ENCODE measurements around the gene AANAT. TPM values are rescaled to one million over a fixed set of nuclear protein-coding genes. Genes with fewer than 3 reads are reported as not detected.
A peak's percentile ranks its signal among the peaks of the same experiment; 100 is the strongest.

The AANAT gene
- total RNA-seq, 1 donor: not detected

DNA sequence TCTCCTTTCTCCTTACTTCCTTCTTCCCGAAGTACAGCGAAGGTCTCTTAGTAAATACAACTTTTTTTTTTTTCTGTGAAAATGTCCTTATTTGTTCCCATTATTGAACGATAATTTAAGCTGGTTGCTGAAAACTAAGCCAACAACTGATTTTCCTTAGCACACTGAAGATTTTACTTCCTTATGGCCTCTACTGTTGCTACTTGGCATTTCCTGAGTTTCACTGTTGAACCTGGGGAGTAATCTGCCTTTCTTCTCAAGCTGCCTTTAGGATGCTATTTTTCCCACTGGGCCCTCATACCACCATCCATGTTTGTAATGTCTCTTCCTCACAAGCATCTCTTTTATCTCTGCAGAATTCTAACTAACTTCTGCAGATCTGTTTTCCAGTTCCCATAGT is 40.5 kb upstream of the AANAT start:
- TF ChIP-seq, protein P1, sequence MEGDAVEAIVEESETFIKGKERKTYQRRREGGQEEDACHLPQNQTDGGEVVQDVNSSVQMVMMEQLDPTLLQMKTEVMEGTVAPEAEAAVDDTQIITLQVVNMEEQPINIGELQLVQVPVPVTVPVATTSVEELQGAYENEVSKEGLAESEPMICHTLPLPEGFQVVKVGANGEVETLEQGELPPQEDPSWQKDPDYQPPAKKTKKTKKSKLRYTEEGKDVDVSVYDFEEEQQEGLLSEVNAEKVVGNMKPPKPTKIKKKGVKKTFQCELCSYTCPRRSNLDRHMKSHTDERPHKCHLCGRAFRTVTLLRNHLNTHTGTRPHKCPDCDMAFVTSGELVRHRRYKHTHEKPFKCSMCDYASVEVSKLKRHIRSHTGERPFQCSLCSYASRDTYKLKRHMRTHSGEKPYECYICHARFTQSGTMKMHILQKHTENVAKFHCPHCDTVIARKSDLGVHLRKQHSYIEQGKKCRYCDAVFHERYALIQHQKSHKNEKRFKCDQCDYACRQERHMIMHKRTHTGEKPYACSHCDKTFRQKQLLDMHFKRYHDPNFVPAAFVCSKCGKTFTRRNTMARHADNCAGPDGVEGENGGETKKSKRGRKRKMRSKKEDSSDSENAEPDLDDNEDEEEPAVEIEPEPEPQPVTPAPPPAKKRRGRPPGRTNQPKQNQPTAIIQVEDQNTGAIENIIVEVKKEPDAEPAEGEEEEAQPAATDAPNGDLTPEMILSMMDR (IDR thresholded peaks at IDR 0.05; ENCODE audit: insufficient read depth, low read length): no peak

DNA sequence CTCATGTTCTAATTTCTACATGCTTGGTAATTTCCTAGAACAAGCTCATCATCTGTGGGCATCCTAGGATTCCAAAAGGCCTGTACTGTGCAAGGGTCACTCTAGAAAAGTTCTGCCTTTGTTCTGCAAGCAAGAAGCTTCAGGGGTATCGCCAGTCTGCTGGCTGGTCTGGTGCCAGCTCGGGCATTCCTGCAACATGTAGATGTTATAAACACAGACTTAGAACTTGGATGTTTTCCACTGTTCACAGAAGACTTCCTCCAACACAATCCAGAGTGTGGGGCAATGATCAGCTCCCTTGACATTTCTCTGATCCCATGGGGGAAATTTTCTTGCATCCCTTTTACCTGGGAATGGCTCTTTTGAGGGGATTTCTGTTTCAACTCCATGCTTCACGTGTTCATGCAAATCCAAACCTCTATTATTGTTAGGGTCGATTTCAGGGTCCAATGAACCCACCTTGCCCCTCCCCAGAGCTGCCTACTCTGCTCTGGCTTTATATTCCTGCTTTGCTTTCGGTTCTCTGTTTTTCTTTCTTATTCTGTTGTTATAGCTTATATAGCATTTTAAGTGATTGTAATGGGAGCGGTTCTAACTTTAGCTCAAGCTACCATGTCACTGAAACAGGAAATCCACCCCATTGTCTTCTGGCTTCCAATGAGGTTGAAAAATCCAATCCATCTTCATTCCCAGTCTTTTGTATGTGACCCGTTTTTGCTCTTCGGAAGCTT is 39.7 kb upstream of the AANAT start:
- peak; percentile 56 for DNase-seq (ENCODE audit: low read depth)
- H3K4me3 ChIP-seq (ENCODE audit: low read depth, low read length): no peak overlapping the region
- TF ChIP-seq, protein P1 (IDR thresholded peaks at IDR 0.05; ENCODE audit: insufficient read depth, low read length): no peak

More for the DNA sequence above, 40.5 kb upstream of the AANAT start:
- H3K4me3 ChIP-seq (ENCODE audit: low read depth, low read length): no peak overlapping the region
- DNase-seq (ENCODE audit: low read depth): no peak

DNA sequence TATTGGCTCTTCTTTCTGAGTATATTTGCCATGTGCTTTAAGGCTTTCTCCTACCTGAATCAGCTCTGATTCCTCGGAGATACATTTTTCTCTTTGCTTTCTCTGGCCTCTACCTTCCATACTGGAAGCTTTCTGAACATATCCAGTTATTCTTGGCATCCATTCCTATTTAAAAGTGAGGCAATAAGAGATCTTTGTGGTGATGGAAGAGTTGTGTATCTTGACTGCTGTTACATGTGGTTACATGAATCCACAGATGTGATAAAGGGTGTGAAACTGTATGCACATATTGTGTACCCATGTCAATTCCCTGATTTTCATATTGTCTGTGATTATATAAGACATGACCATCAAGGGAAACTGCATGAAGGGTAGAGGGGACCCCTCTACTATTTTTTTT is 38.9 kb upstream of the AANAT start:
- peak; percentile 32 for DNase-seq (ENCODE audit: low read depth)

DNA sequence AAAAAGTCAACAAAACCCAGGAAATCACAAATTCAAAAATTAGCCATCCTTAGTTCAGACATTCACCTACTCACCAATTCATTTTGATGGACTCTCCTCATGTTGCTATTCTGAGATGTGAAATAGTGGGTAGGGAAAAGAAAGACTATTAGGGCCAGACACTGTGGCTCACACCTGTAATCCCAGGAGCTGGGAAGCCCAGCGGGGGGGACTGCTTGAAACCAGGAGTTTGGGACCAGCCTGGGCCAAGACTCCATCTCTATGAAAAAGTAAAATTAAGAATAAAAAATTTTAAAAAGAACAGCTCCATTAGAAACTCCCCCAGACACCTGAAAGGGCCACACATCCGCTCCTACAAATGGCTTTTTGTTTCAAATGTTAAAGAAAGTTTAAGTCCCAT is 35.9 kb upstream of the AANAT start:
- TF ChIP-seq, protein P1 (IDR thresholded peaks at IDR 0.05; ENCODE audit: insufficient read depth, low read length): no peak
- H3K4me3 ChIP-seq (ENCODE audit: low read depth, low read length): no peak overlapping the region
- DNase-seq (ENCODE audit: low read depth): no peak

More for the DNA sequence above, 38.9 kb upstream of the AANAT start:
- no peak overlapping the region for H3K4me3 ChIP-seq (ENCODE audit: low read depth, low read length)
- TF ChIP-seq, protein P1 (IDR thresholded peaks at IDR 0.05; ENCODE audit: insufficient read depth, low read length): no peak

DNA sequence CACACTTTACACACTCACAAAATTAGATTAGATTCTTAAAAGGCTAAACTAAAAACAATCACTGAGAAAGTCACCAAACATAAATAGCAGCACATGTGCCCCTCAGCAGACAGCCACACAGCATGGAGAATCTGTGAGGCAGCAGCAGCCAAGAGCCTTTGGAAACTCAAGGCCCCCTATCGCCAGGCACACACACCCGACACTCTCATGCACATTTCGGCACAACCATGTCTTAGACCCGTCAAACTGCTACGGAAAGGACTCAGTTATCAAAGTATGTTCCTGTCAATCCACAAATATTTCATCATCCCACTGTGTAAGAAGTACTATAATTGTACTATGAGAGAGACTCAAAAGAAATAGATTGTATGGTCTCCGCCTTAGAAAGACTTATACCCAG is 35.4 kb upstream of the AANAT start:
- DNase-seq (ENCODE audit: low read depth): no peak
- TF ChIP-seq, protein P1 (IDR thresholded peaks at IDR 0.05; ENCODE audit: insufficient read depth, low read length): no peak
- H3K4me3 ChIP-seq (ENCODE audit: low read depth, low read length): no peak overlapping the region

DNA sequence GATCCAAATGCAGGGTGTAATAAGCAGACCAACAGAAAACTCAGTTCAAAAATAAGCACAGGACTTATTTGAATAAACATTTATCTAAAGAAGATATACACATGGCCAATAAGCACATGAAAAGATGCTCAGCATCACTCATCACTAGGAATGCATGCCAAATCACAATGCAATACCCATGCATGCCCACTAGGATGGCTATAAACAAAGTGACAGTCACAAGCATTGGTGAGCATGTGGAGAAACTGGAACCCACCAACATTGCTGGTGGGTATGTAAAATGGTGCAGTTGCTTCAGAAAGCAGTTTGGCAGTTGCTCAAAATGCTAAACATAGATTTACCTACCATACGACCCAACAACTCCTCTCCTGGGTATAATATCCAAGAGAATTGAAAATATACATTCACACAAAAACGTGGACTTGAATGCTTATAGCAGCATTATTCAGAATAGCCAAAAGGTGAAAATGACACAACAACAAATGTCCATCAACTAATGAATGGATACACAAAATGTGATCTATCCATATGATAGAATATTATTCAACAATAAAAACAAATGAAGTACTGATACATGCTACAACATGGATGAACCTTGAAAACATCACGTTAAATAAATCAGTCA is 34.6 kb upstream of the AANAT start:
- no peak overlapping the region for H3K4me3 ChIP-seq (ENCODE audit: low read depth, low read length)
- TF ChIP-seq, protein P1 (IDR thresholded peaks at IDR 0.05; ENCODE audit: insufficient read depth, low read length): peak; percentile 57
- DNase-seq (ENCODE audit: low read depth): no peak

Measured in fibroblast of the aortic adventitia (primary cell).